GM12874 (cell line): Measurements from ENCODE around the gene PGAP1.

ENCODE experiments used
- TF ChIP-seq, protein P1 (sequence below): IDR thresholded peaks from 2 replicates; pipeline ENCODE4 v1.5.1; 2011; ENCODE audit warnings: low read depth, mild to moderate bottlenecking, control low read depth, low read length, moderate library complexity; ENCODE audit not compliant: insufficient read depth

The PGAP1 gene

DNA sequence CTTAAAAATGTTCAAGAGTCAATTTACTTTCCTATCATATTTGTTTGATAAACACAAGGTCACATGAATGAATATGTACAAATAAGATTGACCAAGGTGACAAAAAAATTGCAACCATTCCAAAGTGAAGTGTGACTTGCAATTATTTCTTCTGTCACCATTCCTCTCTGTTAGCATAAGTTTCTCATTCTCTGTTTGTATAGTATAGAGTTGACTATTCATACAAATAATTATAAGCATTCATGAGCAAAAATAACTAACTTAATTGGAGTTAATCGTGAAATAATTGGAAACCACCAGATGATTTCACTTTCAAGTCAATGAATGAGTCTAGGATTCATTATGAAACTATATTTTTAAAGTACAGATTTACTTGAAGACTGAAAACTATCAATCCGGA is 42.1 kb downstream of the PGAP1 start:
- TF ChIP-seq, protein P1, sequence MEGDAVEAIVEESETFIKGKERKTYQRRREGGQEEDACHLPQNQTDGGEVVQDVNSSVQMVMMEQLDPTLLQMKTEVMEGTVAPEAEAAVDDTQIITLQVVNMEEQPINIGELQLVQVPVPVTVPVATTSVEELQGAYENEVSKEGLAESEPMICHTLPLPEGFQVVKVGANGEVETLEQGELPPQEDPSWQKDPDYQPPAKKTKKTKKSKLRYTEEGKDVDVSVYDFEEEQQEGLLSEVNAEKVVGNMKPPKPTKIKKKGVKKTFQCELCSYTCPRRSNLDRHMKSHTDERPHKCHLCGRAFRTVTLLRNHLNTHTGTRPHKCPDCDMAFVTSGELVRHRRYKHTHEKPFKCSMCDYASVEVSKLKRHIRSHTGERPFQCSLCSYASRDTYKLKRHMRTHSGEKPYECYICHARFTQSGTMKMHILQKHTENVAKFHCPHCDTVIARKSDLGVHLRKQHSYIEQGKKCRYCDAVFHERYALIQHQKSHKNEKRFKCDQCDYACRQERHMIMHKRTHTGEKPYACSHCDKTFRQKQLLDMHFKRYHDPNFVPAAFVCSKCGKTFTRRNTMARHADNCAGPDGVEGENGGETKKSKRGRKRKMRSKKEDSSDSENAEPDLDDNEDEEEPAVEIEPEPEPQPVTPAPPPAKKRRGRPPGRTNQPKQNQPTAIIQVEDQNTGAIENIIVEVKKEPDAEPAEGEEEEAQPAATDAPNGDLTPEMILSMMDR: no peak

DNA sequence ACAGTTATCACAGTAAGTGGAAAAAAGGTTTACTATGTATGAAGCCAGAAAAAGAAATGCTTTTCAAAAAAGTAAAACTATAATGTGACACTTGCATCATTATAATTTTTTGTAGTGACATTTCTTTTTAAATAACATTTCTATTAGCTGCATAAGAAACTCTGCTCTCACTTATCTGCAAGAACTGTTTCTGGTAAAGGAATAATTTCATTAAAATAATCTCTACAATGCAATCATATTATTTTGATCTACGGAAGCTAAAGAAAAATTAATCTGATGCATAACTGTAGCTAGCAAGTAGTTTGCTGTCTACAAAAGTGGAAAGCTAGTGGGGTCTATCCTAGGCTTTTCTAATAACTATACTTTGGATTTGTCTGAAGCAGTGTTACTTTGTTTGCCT is 50.1 kb downstream of the PGAP1 start:
- TF ChIP-seq, protein P1: no peak

DNA sequence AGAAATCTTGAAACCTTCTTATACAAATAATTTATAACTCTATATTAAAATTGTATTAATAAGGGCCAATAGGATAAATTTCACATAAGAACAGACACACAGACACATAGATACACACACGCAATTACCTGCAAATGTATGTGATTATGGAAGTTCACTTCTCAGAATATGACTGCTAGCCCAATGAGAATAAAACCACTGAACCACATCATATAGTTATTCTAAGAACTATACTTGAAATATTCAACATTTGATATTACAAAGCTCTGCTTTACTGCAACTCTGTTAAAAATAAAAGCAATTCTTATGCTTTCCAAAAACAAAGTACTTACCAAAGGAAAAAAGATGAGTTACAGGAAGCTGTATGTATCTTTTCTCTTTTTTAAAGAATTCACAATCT is 51.1 kb downstream of the PGAP1 start:
- TF ChIP-seq, protein P1: no peak

DNA sequence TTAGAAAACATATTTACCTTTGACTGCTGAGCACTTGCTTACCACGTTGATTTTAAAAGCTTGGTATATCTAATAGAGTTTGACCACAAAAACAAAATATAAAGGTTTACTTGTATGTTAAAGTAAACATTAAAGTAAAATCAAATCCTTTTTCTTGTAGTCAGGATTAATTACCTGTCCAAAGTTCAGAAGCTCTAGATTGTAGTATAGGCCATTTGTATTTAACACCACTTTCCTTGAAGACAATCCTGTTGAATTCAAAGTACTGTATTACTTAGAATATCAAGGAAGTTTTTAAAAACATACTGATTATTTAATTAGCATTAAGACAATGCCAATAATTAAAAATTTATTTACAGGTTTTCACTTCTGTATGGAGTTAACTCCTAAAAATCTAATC is 53.0 kb downstream of the PGAP1 start:
- TF ChIP-seq, protein P1: no peak

DNA sequence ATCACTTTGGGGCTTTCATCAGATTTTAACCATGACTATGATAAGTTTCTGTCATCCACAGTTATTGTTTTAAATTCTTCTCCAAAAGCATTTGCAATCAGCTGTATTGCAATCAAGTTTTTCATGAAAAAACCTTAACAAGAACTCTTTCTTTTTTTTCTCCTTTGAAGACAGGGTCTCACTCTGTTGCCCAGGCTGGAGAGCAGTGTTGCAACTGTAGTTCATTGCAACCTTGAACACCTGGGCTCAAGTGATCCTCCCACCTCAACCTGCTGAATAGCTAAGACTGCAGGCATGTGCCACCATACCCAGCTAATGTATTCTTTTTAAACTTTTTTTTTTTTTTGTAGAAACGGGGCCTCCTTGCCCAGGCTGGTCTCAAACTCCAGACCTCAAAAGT is 71.9 kb downstream of the PGAP1 start:
- TF ChIP-seq, protein P1: no peak

DNA sequence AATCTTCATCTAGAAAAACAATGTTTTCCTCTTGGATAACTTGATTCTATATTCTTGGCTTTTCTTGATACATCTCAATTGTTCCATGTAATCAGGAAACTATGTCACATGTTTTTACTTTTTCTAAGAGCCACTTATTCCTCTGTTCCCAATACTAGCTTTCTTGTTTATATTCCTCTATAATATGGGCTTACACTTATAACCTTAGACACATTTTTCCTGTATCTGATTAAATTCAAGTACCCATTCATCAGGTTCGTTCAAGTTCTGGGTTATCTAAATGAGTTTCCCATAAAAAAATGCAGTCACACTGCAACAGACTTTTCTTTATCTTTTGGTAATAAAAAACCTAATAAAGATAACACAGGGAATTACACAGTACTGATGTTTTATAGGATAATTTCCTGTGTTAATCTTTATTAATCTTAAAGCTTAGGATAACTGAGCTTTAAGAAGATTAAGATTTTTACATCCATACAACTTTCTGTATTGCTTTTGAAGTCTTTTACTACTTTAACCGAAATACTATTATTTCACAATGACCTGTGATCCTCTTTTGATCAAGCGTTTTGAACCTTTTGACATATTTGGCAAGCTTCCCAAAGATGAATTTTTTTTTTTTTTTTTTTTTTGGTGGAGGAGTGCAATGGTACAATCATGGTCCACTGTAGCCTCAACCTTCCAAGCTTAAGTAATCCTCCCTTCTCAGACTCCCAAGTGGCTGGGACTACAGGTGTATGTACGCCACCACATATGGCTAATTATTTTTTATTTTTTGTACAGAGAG is 73.0 kb downstream of the PGAP1 start:
- TF ChIP-seq, protein P1: no peak

DNA sequence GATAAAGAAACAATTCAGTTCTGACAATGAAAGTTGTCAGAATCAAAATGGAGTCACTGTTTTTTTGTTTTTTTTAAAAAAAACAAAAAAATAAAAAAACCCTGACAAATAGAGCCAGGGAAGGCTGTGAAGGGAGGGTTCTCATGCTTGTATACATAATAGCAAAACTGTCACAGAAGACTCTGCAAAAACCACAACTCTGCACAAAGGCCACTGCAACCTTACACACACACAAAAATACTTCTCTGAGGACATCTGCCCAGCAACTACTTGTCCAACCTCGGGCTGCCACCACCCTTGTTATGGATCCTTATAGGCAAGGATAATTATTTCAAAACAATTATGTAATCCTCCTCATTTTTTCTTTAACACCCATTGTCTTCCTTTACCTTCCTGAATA is 75.4 kb downstream of the PGAP1 start:
- TF ChIP-seq, protein P1: no peak
